HFF-Myc (cell line): Measurements from ENCODE around the gene TBX20.
"Not testable (repeated sequence)": the region's sequence is repeated elsewhere in the genome, so short reads cannot be mapped to it uniquely, and the experiment has no call there.

Experiments used
- DNase-seq: peaks from one replicate; pipeline ENCODE4 v3.0.0-alpha.2; 2011; ENCODE audit warnings: low read depth; ENCODE audit errors: extremely low read depth
- H3K4me3 ChIP-seq: replicated peaks from 2 replicates; pipeline ENCODE4 v1.5.1; 2011; ENCODE audit warnings: low read depth, mild to moderate bottlenecking, control low read depth, low read length
- CTCF ChIP-seq: IDR thresholded peaks from 2 replicates; pipeline ENCODE4 v1.5.1; 2012; ENCODE audit warnings: mild to moderate bottlenecking, low read depth, low read length, control low read depth; ENCODE audit errors: missing control alignments

The TBX20 gene

DNA sequence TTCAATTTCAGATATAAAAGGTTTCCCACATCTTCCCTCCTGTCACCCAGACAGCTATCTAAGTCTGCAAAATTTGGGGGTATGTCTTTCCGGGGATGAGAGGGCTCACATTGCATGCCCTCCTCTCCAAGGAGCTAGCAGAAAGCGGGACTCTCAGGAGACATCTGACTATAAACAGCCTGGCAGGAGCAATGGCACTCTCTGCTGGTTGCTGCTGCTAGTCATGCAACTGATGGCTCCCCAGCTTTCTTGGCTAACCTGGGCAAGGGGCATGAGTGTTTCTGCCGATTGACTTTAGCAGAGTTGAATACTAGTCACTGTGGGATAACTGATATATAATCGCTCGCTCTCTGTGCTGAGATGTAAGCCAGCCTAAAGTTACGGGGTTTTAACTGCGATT lies 12.0 kb downstream of the TBX20 start:
- H3K4me3 ChIP-seq: no peak overlapping the region
- no peak for TF ChIP-seq CTCF
- DNase-seq: no peak

DNA sequence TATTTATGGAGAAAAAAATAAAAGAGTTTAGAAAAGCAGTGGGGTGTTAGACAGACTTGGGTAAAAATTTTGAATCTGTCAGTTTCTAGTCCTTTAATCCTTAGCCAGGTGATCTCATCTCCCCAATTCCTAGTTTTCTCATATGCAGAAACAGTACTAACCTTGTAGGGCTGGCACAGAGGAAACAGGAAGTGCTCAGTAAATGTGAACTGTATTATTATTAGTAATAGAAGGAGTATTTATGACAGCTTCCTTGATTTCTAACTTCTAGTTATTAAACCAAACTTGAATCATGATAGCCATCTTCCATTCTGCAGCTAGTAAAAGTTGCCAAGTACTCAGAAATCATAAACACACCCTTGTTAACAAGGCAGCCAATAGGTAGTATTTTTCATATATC lies 12.5 kb downstream of the TBX20 start:
- DNase-seq: no peak
- H3K4me3 ChIP-seq: no peak overlapping the region
- TF ChIP-seq CTCF: no peak

DNA sequence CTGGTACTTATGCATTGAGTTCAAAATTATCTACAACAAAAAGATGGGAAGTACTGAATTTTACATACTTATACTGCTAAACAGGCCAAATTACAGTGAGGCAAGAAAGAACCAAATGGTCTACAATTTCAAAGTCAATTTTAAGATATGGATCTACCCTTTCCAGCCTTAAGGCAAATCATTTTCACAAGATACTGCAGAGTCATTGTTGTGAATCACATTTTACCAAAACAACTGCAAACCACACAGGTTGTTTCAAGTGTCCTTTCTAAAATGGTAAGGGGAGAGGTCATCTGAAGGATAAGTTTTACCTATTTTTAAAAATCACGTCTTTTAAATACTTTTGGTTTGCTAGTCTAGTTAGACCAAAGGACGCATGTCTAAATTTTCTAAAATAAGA lies 12.9 kb downstream of the TBX20 start:
- not testable (repeated sequence) for DNase-seq, H3K4me3 ChIP-seq

GRCh38 chr7:35238456-35238855 lies 15.4 kb downstream of the TBX20 start:
- not testable (repeated sequence) for DNase-seq, H3K4me3 ChIP-seq

DNA sequence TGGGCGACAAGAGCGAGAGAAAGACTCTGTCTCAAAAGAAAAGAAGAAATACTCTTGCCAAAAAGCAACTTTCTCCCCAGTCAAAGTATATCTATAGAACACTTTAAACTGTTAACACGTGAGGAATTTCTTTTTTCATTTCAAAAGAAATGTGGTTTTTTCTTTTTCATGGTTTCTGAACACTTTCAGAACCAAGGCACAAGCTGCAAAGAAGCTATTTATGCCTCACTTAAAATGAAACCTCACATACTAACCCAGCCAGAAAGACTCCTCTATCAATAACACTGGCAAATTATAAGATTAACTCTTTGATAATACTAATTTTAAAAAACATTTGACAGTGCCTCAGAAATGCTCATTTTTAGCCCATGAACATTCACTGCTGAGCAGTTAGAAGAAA lies 20.9 kb downstream of the TBX20 start:
- no peak for TF ChIP-seq CTCF

DNA sequence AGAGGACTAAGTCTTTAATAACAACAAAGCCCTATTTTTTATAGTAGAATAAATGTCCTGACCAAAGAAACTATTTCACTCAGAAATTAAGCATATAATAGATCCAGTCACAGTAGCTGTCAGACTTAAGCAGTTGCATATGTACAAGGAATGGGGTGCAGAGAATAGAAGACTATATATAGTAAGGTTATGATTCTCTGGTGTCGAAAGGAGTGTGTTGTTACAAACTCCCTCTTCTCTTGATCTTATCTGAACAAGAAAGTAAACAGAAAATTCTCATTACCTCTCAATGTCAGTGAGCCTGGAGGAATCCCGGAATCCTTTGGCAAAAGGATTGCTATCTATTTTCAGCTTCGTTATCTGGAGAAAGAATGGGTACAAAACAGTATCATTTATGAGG lies 22.7 kb downstream of the TBX20 start:
- DNase-seq, H3K4me3 ChIP-seq: not testable (repeated sequence)

More for the DNA sequence above, 20.9 kb downstream of the TBX20 start:
- no peak for DNase-seq
- no peak overlapping the region for H3K4me3 ChIP-seq

- H3K4me3 ChIP-seq, DNase-seq: not testable (repeated sequence)
These were observed 24.7 kb downstream of the TBX20 start for GRCh38 chr7:35229116-35229780.

DNA sequence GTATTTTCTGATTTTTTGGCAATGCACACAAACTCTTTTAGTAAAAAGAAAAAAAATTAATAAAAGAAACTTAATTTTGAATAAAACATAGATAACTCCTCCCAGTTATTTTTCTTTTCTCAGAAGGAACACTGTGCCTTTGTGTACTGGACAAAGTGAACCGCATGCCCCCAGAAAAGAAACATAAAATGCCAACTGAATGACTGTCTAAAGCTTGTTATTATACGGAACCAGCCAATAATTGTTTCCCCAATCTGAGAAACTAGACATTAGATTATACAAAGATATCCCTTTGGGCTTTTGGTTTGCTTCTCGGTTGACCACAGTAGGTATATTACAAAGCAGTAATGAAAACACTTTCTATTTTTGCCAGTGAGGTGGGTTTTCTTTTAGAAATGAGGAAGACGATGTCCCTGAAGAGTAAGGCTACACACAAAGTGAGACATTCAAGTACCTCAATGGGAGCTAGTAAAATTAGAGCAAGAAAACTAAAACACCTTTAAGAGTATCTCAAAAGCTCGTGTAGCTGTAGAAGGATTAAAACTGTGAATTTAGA lies 25.3 kb downstream of the TBX20 start:
- H3K4me3 ChIP-seq, DNase-seq: not testable (repeated sequence)

DNA sequence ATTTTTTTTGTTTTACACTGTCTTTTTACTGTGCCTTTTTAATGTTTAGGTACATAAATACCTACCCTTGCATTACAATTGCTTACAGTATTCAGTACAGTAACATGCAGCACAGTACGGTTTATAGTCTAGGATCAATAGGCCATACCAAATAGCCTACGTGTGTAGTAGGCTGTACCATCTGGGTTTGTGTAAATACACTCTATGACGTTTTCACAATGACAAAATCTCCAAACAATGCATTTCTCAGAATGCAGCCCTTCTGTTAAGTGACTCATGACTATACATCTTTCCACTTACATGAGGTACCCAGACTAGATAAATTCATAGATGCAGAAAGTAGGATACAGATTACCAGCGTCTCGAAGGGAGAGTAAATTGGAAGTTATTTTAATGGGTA lies 26.5 kb downstream of the TBX20 start:
- DNase-seq, H3K4me3 ChIP-seq: not testable (repeated sequence)

DNA sequence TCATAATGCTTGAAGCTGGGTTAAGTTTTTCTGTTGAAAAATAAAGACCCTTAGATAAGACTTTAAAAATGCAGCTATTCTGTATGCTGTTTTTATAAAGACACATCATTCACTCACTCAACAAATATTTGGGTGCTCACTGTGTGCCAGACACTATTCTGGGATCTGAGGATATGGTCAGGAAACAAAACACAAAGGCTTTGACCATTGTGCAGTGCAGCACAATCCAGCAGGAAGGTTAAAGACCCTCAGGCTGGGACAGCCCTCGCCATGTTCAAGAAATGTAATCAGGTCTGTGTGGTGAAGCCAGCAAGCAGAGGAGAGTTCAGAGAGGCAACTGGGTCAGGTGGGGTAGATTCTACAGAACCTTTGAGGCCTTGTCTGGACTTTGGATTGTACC lies 31.5 kb downstream of the TBX20 start:
- H3K4me3 ChIP-seq, DNase-seq: not testable (repeated sequence)

- not testable (repeated sequence) for H3K4me3 ChIP-seq, DNase-seq
These were observed 33.7 kb downstream of the TBX20 start for GRCh38 chr7:35220176-35220575.

DNA sequence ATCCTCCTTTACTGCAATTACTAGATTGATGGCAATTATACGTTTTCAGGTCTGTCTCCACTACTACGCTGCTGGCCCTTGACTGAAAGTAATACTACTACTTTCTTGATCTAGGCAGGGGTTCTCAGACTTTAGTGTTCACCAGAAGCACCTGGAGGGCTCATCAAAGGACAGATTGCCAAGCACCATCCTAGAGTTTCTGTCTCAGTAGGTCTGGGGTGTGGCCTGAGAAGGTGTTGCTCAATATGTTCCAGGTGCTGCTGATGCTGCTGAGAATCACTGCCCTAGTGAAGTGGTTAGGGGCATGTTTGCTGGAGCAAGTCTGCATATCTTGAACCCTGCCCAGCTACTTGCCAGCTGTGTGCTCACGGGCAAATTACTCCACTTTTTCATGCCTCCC lies 37.9 kb downstream of the TBX20 start:
- H3K4me3 ChIP-seq, DNase-seq: not testable (repeated sequence)

DNA sequence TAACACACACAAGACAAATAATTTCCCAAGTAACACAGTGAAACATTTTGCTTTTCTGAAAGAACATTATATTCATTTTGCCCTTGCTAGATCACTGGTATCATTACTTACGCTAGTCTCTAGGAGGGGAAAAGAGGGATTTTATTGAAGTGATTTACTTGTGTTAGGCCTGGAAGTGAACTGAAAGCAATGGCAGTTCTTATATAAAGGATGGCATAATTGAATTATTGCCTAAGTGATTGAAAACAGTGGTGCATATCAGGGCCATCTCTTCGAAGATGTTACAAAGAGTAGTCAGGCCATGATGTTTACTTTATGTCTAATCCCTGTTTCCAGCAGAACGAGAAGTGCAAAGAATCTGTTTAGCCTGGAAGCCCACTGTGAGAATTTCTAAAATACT lies 38.8 kb downstream of the TBX20 start:
- DNase-seq: not testable (repeated sequence)

GRCh38 chr7:35206924-35207323 lies 47.0 kb downstream of the TBX20 start:
- not testable (repeated sequence) for DNase-seq

More for the DNA sequence above, 38.8 kb downstream of the TBX20 start:
- H3K4me3 ChIP-seq: not testable (repeated sequence)

GRCh38 chr7:35204850-35205249 lies 49.0 kb downstream of the TBX20 start:
- H3K4me3 ChIP-seq, DNase-seq: not testable (repeated sequence)

More at GRCh38 chr7:35206924-35207323, 47.0 kb downstream of the TBX20 start:
- H3K4me3 ChIP-seq: not testable (repeated sequence)

DNA sequence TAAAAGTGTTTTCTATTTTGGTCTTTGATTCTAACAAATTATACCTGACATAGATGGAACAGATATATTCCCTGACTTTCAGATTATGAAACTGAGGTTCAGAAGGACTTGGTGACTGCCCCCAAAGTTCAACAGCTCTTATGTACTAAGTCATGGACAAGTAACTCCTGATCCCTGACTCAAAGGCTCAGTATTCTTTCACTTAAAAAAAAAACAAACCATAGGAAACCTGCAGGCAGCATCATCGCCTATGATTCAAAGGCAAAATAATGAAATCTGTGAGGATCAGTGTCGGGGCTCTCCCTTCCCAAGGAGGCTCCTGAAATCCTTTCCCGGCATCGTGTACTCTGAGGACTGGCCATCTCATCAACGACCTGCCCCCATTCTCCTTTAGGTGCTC lies 49.9 kb downstream of the TBX20 start:
- DNase-seq, H3K4me3 ChIP-seq: not testable (repeated sequence)
